Fibroblast of lung (primary cell): ENCODE measurements around the gene GCSAM. TPM values are rescaled to one million over a fixed set of nuclear protein-coding genes. Genes with fewer than 3 reads are reported as not detected.

Experiments used
- DNase-seq, 2 donors: peaks; one replicate each; pipeline versions ENCODE4 v3.0.0 to v3.0.0-alpha.2; 2010; ENCODE audit warnings: low read depth in 2 of 2
- H2AFZ ChIP-seq: 2 replicates; pipeline ENCODE4 v1.5.1; 2012; ENCODE audit warnings: low read length, control low read depth, inconsistent platforms
- H3K27ac ChIP-seq: 2 replicates; pipeline ENCODE4 v1.5.1; 2011; ENCODE audit warnings: low read length, control low read depth; ENCODE audit not compliant: insufficient read depth
- H3K27me3 ChIP-seq: 2 replicates; pipeline ENCODE4 v1.5.1; 2011; ENCODE audit warnings: mild to moderate bottlenecking, low read length; ENCODE audit not compliant: control insufficient read depth, insufficient read depth
- H3K36me3 ChIP-seq: 2 replicates; pipeline ENCODE4 v1.5.1; 2011; ENCODE audit warnings: low read length; ENCODE audit not compliant: control insufficient read depth, insufficient read depth
- H3K4me1 ChIP-seq: 2 replicates; pipeline ENCODE4 v1.5.1; 2011; ENCODE audit warnings: low read length; ENCODE audit not compliant: control insufficient read depth, insufficient read depth; ENCODE audit errors: extremely low read depth
- H3K4me2 ChIP-seq: 2 replicates; pipeline ENCODE4 v1.5.1; 2011; ENCODE audit warnings: low read length, control low read depth; ENCODE audit not compliant: insufficient read depth; ENCODE audit errors: extremely low read depth
- H3K4me3 ChIP-seq, 4 experiments: fragments of 200-600 bp in 1 of 4; sonication (generic) in 1 of 4; replicated peaks in 1 of 4; 2 replicates each; pipeline ENCODE4 v1.5.1; 2011 to 2016; ENCODE audit warnings: low read length in 4 of 4, low read depth in 3 of 4, mild to moderate bottlenecking in 3 of 4, control low read depth in 2 of 4, inconsistent platforms in 1 of 4, mixed read lengths in 1 of 4; ENCODE audit not compliant: insufficient read depth in 1 of 4; ENCODE audit errors: control extremely low read depth in 1 of 4
- H3K79me2 ChIP-seq: 2 replicates; pipeline ENCODE4 v1.5.1; 2012; ENCODE audit warnings: mild to moderate bottlenecking, low read length, inconsistent platforms; ENCODE audit not compliant: control insufficient read depth, insufficient read depth
- H3K9ac ChIP-seq: 2 replicates; pipeline ENCODE4 v1.5.1; 2011; ENCODE audit warnings: mild to moderate bottlenecking, low read length, control low read depth; ENCODE audit not compliant: insufficient read depth
- H3K9me3 ChIP-seq: 2 replicates; pipeline ENCODE4 v1.5.1; 2012; ENCODE audit warnings: low read depth, low read length; ENCODE audit not compliant: control insufficient read depth, insufficient read depth
- H4K20me1 ChIP-seq: 2 replicates; pipeline ENCODE4 v1.5.1; 2011; ENCODE audit warnings: low read length; ENCODE audit not compliant: control insufficient read depth, insufficient read depth; ENCODE audit errors: extremely low read depth
- CTCF ChIP-seq, 2 donors: IDR thresholded peaks in 1 of 2; conservative IDR thresholded peaks in 1 of 2; 1 replicate in 1 of 2; 2 replicates in 1 of 2; pipeline ENCODE4 v1.5.1; 2011 to 2012; ENCODE audit warnings: low read length in 2 of 2, control low read depth in 1 of 2, inconsistent platforms in 1 of 2, low read depth in 1 of 2, mild to moderate bottlenecking in 1 of 2
- EZH2 ChIP-seq: IDR thresholded peaks from 2 replicates; pipeline ENCODE4 v1.5.1; 2012; ENCODE audit warnings: low read length, control low read depth, mild to moderate bottlenecking; ENCODE audit errors: missing control alignments
- polyA plus RNA-seq, 2 donors: library from polyadenylated mRNA; depleted of rRNA in 1 of 2; stranded (reverse) in 1 of 2; unstranded in 1 of 2; fragments of >200 nt; gene quantifications; 2 replicates each; pipeline ENCODE4 v1.2.1, GENCODE V29; 2011 to 2012; ENCODE audit warnings: missing spikeins in 1 of 2
- total RNA-seq: library from RNA; depleted of rRNA; stranded (reverse); fragments of >200 nt; gene quantifications from 2 replicates; pipeline ENCODE4 v1.2.1, GENCODE V29; 2014

The GCSAM gene
- total and polyA plus RNA-seq, 2 donors (not counting 1 experiment from before 2014, with no cell fraction given): not detected

- TF ChIP-seq CTCF (conservative IDR thresholded peaks at IDR 0.05 in 1 of 2, IDR thresholded peaks at IDR 0.05 in 1 of 2; ENCODE audit: low read depth in 1 of 2, low read length in 2 of 2): no peak
- no peak for TF ChIP-seq EZH2
- Histone ChIP-seq H2AFZ (no peak overlapping the region), H3K4me1 (peaks cover 4% of the 10 kb centered on the region), H3K4me3 (no peak overlapping the region), H3K36me3 (no peaks in the 10 kb centered on the region), H3K79me2 (peaks cover 2% of the 10 kb centered on the region), H3K27me3 (no peaks in the 10 kb centered on the region), H3K4me2 (no peak overlapping the region), H3K9me3 (no peaks in the 10 kb centered on the region), H4K20me1 (no peaks in the 10 kb centered on the region), H3K9ac (no peak overlapping the region), H3K27ac (no peak overlapping the region)
- peak in 1 of 2 donors; percentile 38 for DNase-seq
Measured at GRCh38 chr3:112096176-112096575, 36.9 kb downstream of the GCSAM start.

GRCh38 chr3:112095731-112096130 lies 37.3 kb downstream of the GCSAM start:
- Histone ChIP-seq H3K79me2 (peaks cover 2% of the 10 kb centered on the region), H3K4me1 (peaks cover 4% of the 10 kb centered on the region), H3K9ac (no peak overlapping the region), H2AFZ (no peak overlapping the region), H3K36me3 (no peaks in the 10 kb centered on the region), H3K4me3 (no peak overlapping the region), H4K20me1 (no peaks in the 10 kb centered on the region), H3K4me2 (no peak overlapping the region), H3K27me3 (no peaks in the 10 kb centered on the region), H3K9me3 (no peaks in the 10 kb centered on the region), H3K27ac (no peak overlapping the region)
- DNase-seq: peak in 1 of 2 donors; percentile 21
- TF ChIP-seq EZH2: no peak
- no peak for TF ChIP-seq CTCF (conservative IDR thresholded peaks at IDR 0.05 in 1 of 2, IDR thresholded peaks at IDR 0.05 in 1 of 2; ENCODE audit: low read depth in 1 of 2, low read length in 2 of 2)

DNA sequence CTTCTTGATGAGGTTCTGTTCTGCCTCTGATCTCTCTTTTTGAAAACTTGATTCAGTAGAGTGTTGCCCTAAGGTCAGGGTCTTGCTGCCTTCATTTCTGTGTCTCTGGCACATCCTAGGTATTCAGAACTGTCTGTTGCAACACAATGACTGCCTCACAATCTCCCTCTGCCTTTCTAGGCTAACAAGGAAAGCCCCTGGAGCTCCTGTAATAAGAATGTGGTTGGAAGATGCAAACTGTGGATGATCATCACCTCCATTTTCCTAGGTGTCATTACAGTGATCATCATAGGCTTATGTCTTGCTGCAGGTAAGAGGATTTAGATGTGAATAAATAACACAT lies 39.9 kb downstream of the GCSAM start:
- H3K9me3 ChIP-seq: no peaks in the 10 kb centered on the region
- H3K4me1 ChIP-seq: peaks cover 4% of the 10 kb centered on the region
- peak overlapping the region; percentile 4 for H2AFZ ChIP-seq
- peaks cover 2% of the 10 kb centered on the region for H3K79me2 ChIP-seq
- no peaks in the 10 kb centered on the region for H4K20me1 ChIP-seq
- H3K4me2 ChIP-seq: peak overlapping the region; percentile 69
- no peak for TF ChIP-seq EZH2
- no peak for TF ChIP-seq CTCF (conservative IDR thresholded peaks at IDR 0.05 in 1 of 2, IDR thresholded peaks at IDR 0.05 in 1 of 2; ENCODE audit: low read depth in 1 of 2, low read length in 2 of 2)
- no peak overlapping the region for H3K27ac ChIP-seq
- no peak for DNase-seq
- no peak overlapping the region for H3K9ac ChIP-seq
- no peaks in the 10 kb centered on the region for H3K27me3 ChIP-seq
- no peak overlapping the region for H3K4me3 ChIP-seq
- H3K36me3 ChIP-seq: no peaks in the 10 kb centered on the region
